ENCODE data around the gene CD300H. TPM values are rescaled to one million over a fixed set of nuclear protein-coding genes. Genes with fewer than 3 reads are reported as not detected.

CD300H gene
- total RNA-seq, 1 donor from 2014 or later = not detected

DNA sequence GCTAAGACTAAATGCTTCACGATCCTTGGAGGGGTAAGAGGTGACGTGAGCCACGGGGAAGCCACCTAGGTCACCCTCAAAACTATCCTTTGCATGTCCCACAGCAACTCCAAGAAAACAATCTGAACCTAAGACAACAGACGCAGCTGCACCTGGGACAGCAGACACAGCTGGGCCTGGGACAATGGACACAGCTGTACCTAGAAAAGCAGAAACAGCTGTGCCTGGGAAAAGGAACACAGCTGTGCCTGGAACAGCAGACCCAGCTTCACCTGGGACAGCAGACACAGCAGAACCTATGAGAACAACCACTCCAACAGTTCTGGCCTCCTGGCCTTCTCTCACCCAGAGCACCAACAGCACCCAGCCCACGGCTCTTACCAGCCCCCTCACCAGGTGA lies 36.4 kb upstream of the CD300H start:
- H3K27me3 Mint-ChIP-seq (ENCODE audit: low read depth) = peaks cover 35% of the 10 kb centered on the region

GRCh38 chr17:74603037-74603635 lies 35.8 kb upstream of the CD300H start:
- no peak for DNase-seq (ENCODE audit: low spot score)
- H3K4me1 Mint-ChIP-seq (ENCODE audit: low read depth) = peaks cover 18% of the 10 kb centered on the region
- peaks cover 3% of the 10 kb centered on the region for H3K9me3 Mint-ChIP-seq (ENCODE audit: low read depth)
- peaks cover 2% of the 10 kb centered on the region for H3K36me3 Mint-ChIP-seq (ENCODE audit: low read depth)
- H3K27me3 Mint-ChIP-seq (ENCODE audit: low read depth) = peaks cover 40% of the 10 kb centered on the region
- no peak overlapping the region for H3K27ac Mint-ChIP-seq (ENCODE audit: unreplicated experiment)
- H3K4me3 Mint-ChIP-seq (ENCODE audit: unreplicated experiment) = no peak overlapping the region
- no peak for TF ChIP-seq CTCF (IDR thresholded peaks at IDR 0.05)

More for the DNA sequence above, 36.4 kb upstream of the CD300H start:
- H3K9me3 Mint-ChIP-seq (ENCODE audit: low read depth) = peaks cover 3% of the 10 kb centered on the region
- H3K36me3 Mint-ChIP-seq (ENCODE audit: low read depth) = peaks cover 2% of the 10 kb centered on the region
- no peak for TF ChIP-seq CTCF (IDR thresholded peaks at IDR 0.05)
- no peak overlapping the region for H3K4me3 Mint-ChIP-seq (ENCODE audit: unreplicated experiment)
- peaks cover 18% of the 10 kb centered on the region for H3K4me1 Mint-ChIP-seq (ENCODE audit: low read depth)
- no peak overlapping the region for H3K27ac Mint-ChIP-seq (ENCODE audit: unreplicated experiment)
- DNase-seq (ENCODE audit: low spot score) = no peak

DNA sequence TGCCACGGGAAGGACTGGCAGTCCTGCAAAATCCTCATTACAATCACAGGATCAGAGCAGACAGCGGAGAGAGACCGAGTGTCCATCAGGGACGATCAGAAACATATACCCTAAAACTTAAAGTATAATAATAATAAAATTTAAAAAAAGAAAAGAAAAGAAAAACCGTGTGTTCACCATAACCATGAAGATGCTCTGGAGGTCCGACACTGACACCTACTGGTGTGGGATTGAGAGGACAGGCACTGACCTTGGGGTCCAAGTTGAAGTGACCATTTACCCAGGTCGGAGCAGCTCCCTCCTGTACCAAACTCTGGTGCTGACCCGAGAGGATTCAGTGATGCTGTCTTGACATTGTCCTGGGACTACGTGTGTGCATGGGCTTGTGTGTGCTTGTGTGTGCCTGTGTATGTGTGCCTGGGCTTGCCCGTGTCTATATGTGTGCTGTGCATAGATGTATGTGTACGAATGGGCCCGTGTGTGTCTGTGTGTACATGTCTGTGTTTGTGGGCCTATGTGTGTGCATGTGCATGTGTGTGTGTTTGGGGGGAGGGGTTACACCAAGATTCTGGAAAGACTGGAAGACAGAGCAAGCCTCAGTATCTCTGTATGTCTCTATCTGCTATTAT lies 34.7 kb upstream of the CD300H start:
- TF ChIP-seq CTCF (IDR thresholded peaks at IDR 0.05) = peak; percentile 84
- Mint-ChIP-seq H3K4me3 (ENCODE audit: unreplicated experiment) (no peak overlapping the region), H3K4me1 (ENCODE audit: low read depth) (peaks cover 17% of the 10 kb centered on the region), H3K27me3 (ENCODE audit: low read depth) (peaks cover 40% of the 10 kb centered on the region), H3K9me3 (ENCODE audit: low read depth) (no peaks in the 10 kb centered on the region), H3K36me3 (ENCODE audit: low read depth) (no peaks in the 10 kb centered on the region), H3K27ac (ENCODE audit: unreplicated experiment) (no peak overlapping the region)
- DNase-seq (ENCODE audit: low spot score) = no peak

DNA sequence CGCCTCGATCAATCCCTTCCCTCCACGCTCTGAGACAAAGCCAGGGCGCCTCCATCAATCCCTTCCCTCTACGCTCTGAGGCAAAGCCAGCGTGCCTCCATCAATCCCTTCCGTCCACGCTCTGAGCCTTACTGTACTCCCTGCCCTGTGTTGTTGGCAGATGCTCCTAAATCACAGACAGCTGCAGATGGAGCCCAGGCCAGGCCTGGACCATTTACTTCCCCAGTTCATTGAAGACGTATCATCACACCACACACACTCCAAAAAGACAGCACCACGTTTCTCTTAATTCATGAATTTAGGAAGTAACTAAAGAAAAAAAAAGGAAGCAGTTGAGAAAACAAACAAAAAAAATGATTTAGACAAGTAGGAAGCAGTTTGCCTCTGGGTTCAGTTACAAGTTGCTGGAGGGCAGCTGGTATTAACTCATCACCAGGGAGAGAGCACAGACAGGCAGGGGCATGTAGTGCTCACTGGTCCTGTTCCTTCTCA lies 32.2 kb upstream of the CD300H start:
- Mint-ChIP-seq H3K9me3 (ENCODE audit: low read depth) (no peaks in the 10 kb centered on the region), H3K4me3 (ENCODE audit: unreplicated experiment) (no peak overlapping the region), H3K36me3 (ENCODE audit: low read depth) (no peaks in the 10 kb centered on the region), H3K4me1 (ENCODE audit: low read depth) (no peaks in the 10 kb centered on the region), H3K27ac (ENCODE audit: unreplicated experiment) (no peak overlapping the region), H3K27me3 (ENCODE audit: low read depth) (peaks cover 45% of the 10 kb centered on the region)
- TF ChIP-seq CTCF (IDR thresholded peaks at IDR 0.05) = no peak
- no peak for DNase-seq (ENCODE audit: low spot score)

DNA sequence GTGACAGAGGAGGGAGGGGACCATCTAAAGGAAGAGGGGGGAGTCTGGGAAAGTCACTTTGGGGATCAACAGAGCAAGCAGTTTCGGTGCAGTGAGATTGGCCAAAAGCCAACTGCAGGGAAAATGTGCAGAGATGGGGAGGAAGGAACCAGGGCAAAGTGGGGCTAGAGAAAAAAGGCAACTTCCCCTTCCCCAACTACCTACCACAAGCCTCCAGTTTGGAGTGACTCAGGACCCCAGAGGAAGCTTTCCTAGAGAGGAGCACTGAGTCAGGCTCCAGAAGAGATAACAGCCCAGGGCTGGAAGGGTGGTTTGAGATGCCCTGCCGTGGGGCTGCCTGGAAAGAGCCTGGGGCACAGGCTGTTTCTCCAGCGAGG lies 31.7 kb upstream of the CD300H start:
- peaks cover 45% of the 10 kb centered on the region for H3K27me3 Mint-ChIP-seq (ENCODE audit: low read depth)
- no peak overlapping the region for H3K4me3 Mint-ChIP-seq (ENCODE audit: unreplicated experiment)
- H3K9me3 Mint-ChIP-seq (ENCODE audit: low read depth) = no peaks in the 10 kb centered on the region
- no peak for DNase-seq (ENCODE audit: low spot score)
- no peaks in the 10 kb centered on the region for H3K36me3 Mint-ChIP-seq (ENCODE audit: low read depth)
- H3K27ac Mint-ChIP-seq (ENCODE audit: unreplicated experiment) = no peak overlapping the region
- H3K4me1 Mint-ChIP-seq (ENCODE audit: low read depth) = no peaks in the 10 kb centered on the region
- TF ChIP-seq CTCF (IDR thresholded peaks at IDR 0.05) = no peak
